Loucy (cell line): Measurements from ENCODE around the gene PTPRN2.

Experiments
- CTCF ChIP-seq: fragments of 200-600 bp; sonication (generic); conservative IDR thresholded peaks from 2 replicates; pipeline ENCODE4 v1.5.1; 2014; ENCODE audit warnings: mild to moderate bottlenecking, antibody characterized with exemption, low read length
- EZH2phosphoT487 ChIP-seq: fragments of 200-600 bp; IDR thresholded peaks from 2 replicates; pipeline ENCODE4 v1.6.1; 2018; ENCODE audit warnings: antibody characterized with exemption, mild to moderate bottlenecking, moderate library complexity, borderline replicate concordance

- TF ChIP-seq CTCF, result no peak
- TF ChIP-seq EZH2phosphoT487, result no peak
Measured at GRCh38 chr7:158064631-158065030, 523.0 kb downstream of the PTPRN2 start.
